Esophagus squamous epithelium (tissue), 5 donors: Measurements from ENCODE around the gene IQUB. TPM values are rescaled to one million over a fixed set of nuclear protein-coding genes. Genes with fewer than 3 reads are reported as not detected.
"Not testable (repeated sequence)": the region's sequence is repeated elsewhere in the genome, so short reads cannot be mapped to it uniquely, and the experiment has no call there.

Source experiments
- DNase-seq: peaks from one replicate; lab custom pipeline; 2025; lab: John Stamatoyannopoulos, UW
- H3K27ac ChIP-seq, 4 donors: fragments of 200-600 bp; sonication (generic); one replicate each; pipeline ENCODE4 v1.5.1; 2016 to 2019; ENCODE audit warnings: mild to moderate bottlenecking in 1 of 4
- H3K27me3 ChIP-seq, 4 donors: fragments of 200-600 bp; sonication (generic); 1 replicate in 3 of 4; 2 replicates in 1 of 4; pipeline versions ENCODE4 v1.5.1 to v1.6.0; 2017 to 2021; ENCODE audit warnings: antibody characterized with exemption in 1 of 4
- H3K36me3 ChIP-seq, 3 donors: fragments of 200-600 bp; sonication (generic); one replicate each; pipeline ENCODE4 v1.5.1; 2016 to 2019
- H3K4me1 ChIP-seq, 3 donors: fragments of 200-600 bp; sonication (generic); one replicate each; pipeline ENCODE4 v1.5.1; 2017 to 2019
- H3K4me3 ChIP-seq, 4 donors: fragments of 200-600 bp; sonication (generic); 1 replicate in 3 of 4; 2 replicates in 1 of 4; pipeline ENCODE4 v1.5.1; 2016 to 2019; ENCODE audit warnings: mild to moderate bottlenecking in 2 of 4, moderate library complexity in 1 of 4
- H3K9me3 ChIP-seq, 3 donors: fragments of 200-600 bp; sonication (generic); one replicate each; pipeline ENCODE4 v1.5.1; 2016 to 2019
- POLR2A ChIP-seq, 4 donors: fragments of 450-650 bp; IDR thresholded peaks; one replicate each; pipeline ENCODE4 v1.6.1; 2017; ENCODE audit warnings: antibody characterized with exemption in 4 of 4, mild to moderate bottlenecking in 4 of 4, moderate library complexity in 3 of 4
- WGBS, 2 donors: methylation state at CpG; one replicate each; pipeline ENCODE4 v1.1.5; 2018; 5-methylcytosine and 5-hydroxymethylcytosine counted together
- intact Hi-C: fragments of 100-400 bp; cut with DNase I; formaldehyde crosslinking; loops from one replicate; pipeline ENCODE4 v1.15.0; 2022
- small RNA-seq, 4 donors: library from RNA; depleted of rRNA; stranded (forward); fragments of <200 nt; gene quantifications; one replicate each; pipeline ENCODE3, GENCODE V24; 2016
- total RNA-seq, 4 donors: library from RNA; depleted of rRNA; stranded (reverse); fragments of >200 nt; gene quantifications; one replicate each; pipeline ENCODE4 v1.1.0, GENCODE V29; 2016
- TF ChIP-seq, protein P1 (sequence below), 6 experiments: fragments of 450-650 bp in 4 of 6; fragments of 200-600 bp in 2 of 6; sonication (generic) in 2 of 6; IDR thresholded peaks; one replicate each; pipeline ENCODE4 v1.5.1; 2016 to 2019; ENCODE audit warnings: antibody characterized with exemption in 6 of 6, mild to moderate bottlenecking in 4 of 6, moderate library complexity in 4 of 6
- donor health status: DM: yes; HTN: yes; CAD: no.

IQUB gene
- total RNA-seq, 4 donors from 2014 or later, result 0.27 TPM; not detected in 3

- TF ChIP-seq, protein P1, sequence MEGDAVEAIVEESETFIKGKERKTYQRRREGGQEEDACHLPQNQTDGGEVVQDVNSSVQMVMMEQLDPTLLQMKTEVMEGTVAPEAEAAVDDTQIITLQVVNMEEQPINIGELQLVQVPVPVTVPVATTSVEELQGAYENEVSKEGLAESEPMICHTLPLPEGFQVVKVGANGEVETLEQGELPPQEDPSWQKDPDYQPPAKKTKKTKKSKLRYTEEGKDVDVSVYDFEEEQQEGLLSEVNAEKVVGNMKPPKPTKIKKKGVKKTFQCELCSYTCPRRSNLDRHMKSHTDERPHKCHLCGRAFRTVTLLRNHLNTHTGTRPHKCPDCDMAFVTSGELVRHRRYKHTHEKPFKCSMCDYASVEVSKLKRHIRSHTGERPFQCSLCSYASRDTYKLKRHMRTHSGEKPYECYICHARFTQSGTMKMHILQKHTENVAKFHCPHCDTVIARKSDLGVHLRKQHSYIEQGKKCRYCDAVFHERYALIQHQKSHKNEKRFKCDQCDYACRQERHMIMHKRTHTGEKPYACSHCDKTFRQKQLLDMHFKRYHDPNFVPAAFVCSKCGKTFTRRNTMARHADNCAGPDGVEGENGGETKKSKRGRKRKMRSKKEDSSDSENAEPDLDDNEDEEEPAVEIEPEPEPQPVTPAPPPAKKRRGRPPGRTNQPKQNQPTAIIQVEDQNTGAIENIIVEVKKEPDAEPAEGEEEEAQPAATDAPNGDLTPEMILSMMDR (IDR thresholded peaks at IDR 0.05), result no peak
- TF ChIP-seq POLR2A (IDR thresholded peaks at IDR 0.05), result no peak
- intact Hi-C loops, result no loop called here
- 41 to 70% methylated on average over 1 of the region's 1 CpG for WGBS, 2 donors
Measured at GRCh38 chr7:123415625-123416024, 118.8 kb downstream of the IQUB start.

DNA sequence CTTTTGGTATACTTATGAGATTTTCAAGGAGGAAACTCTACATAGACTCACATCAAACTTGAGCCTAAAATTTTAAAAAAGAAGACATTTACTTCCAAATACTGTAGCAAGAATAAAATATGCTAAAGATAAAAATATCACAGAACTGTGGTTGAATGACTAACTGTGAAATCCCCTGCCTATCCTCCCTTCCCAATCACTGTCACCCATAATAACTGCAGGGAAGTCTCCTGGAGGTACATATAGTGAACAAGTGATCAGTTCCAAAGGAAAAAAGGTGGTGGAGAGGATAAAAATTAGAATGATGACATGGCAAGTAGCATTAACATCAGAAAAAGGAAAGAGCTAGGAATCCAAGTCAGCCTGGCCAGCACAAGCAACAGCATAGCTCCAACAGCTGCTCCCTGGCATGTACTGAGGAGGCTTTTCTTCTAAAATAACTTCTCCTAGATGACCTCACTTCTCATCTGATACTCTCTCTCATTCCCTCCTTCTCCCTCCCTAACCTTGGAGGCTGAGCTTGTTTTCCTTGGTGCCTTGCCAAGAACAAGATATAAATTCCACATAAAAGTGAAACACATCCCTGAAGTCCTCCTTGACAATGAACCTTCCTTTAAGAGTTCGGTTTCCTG is 124.0 kb downstream of the IQUB start:
- no peaks in the 10 kb centered on the region for H3K36me3 ChIP-seq
- 27 to 34% methylated on average over 1 of the region's 1 CpG for WGBS, 2 donors

More at GRCh38 chr7:123415625-123416024, 118.8 kb downstream of the IQUB start:
- H3K27me3 ChIP-seq, result no peaks in the 10 kb centered on the region
- no peaks in the 10 kb centered on the region for H3K36me3 ChIP-seq
- H3K27ac ChIP-seq, result no peak overlapping the region
- H3K9me3 ChIP-seq, result peaks cover 0 to 5% (median 0%) of the 10 kb centered on the region in 3 donors
- no peak overlapping the region for H3K4me3 ChIP-seq
- DNase-seq, result no peak
- no peaks in the 10 kb centered on the region for H3K4me1 ChIP-seq

DNA sequence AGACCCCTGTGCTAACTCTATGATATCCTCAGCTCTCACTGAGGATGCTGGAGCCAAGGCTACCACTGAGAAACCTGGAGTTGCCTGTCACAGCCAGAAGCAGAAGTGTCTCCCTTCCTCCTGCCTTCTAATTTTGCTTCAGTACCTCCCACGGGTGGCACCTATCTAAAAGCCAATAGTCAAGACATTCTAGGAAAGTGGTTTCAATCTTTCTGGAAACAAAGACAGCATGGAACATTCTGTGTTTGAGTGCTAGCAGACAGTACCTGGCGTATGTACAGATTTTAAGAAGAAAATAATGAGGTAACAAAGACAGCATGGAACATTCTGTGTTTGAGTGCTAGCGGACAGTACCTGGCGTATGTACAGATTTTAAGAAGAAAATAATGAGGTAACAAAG is 126.4 kb downstream of the IQUB start:
- 74 to 86% methylated on average over 4 of the region's 4 CpGs for WGBS, 2 donors
- H3K4me3 ChIP-seq, H3K36me3 ChIP-seq, H3K4me1 ChIP-seq, H3K9me3 ChIP-seq, H3K27me3 ChIP-seq, H3K27ac ChIP-seq, DNase-seq, intact Hi-C loops: not testable (repeated sequence)

More for the DNA sequence above, 124.0 kb downstream of the IQUB start:
- Histone ChIP-seq H3K9me3 (no peaks in the 10 kb centered on the region), H3K4me3 (no peak overlapping the region), H3K27ac (no peak overlapping the region), H3K4me1 (no peaks in the 10 kb centered on the region), H3K27me3 (no peaks in the 10 kb centered on the region)
- TF ChIP-seq POLR2A (IDR thresholded peaks at IDR 0.05), result no peak
- TF ChIP-seq, protein P1 (IDR thresholded peaks at IDR 0.05), result no peak
- DNase-seq, result no peak
- intact Hi-C loops, result no loop called here

Small RNA genes within 50 kb of the gene (small RNA-seq; reads per million reads assigned to genes)
- 0 reads per million in 4 donors for gene RNU6-296P

Other genes starting within 250 kb of the IQUB start
- 10 to 100 TPM; 17.1 to 55.6 (median 43.8) TPM for gene NDUFA5, start 23.2 kb upstream of the IQUB start, total RNA-seq
- gene ASB15, start 67.2 kb upstream of the IQUB start, total RNA-seq, result not detected
- not detected for gene LMOD2, start 121.3 kb upstream of the IQUB start, total RNA-seq
- gene WASL, start 214.4 kb upstream of the IQUB start, total RNA-seq, result 10 to 100 TPM; 26.0 to 34.6 (median 31.3) TPM